GM21390 (cell line): ENCODE data around the gene STAP2.

Experiments
- ATAC-seq: cut with Tn5 transposase; IDR thresholded peaks from one replicate; pipeline ENCODE4 v1.9.1; 2021; ENCODE audit not compliant: unreplicated experiment

The STAP2 gene

GRCh38 chr19:4338441-4339355 is at the start of gene STAP2:
Gene STAP2 (minus strand): TSS chr19:4338827. CDS start chr19:4338753, 74 bp downstream.
- ATAC-seq: no peak

GRCh38 chr19:4386041-4386782 is 47.6 kb upstream of the STAP2 start:
- no peak for ATAC-seq

- ATAC-seq: no peak
Measured at GRCh38 chr19:4385291-4386040, 46.8 kb upstream of the STAP2 start.

GRCh38 chr19:4380254-4380727 is 41.7 kb upstream of the STAP2 start:
- no peak for ATAC-seq

GRCh38 chr19:4379383-4380253 is 41.0 kb upstream of the STAP2 start:
- ATAC-seq: no peak

- ATAC-seq: no peak
Measured at GRCh38 chr19:4378886-4379285, 40.3 kb upstream of the STAP2 start.

GRCh38 chr19:4376991-4377781 is 38.6 kb upstream of the STAP2 start:
- ATAC-seq: no peak

- no peak for ATAC-seq
Measured at GRCh38 chr19:4376671-4376990, 38.0 kb upstream of the STAP2 start.

GRCh38 chr19:4376028-4376670 is 37.5 kb upstream of the STAP2 start:
- no peak for ATAC-seq

- ATAC-seq: no peak
Measured at GRCh38 chr19:4375164-4376027, 36.8 kb upstream of the STAP2 start.

- ATAC-seq: no peak
Measured at GRCh38 chr19:4374498-4375163, 36.0 kb upstream of the STAP2 start.

- no peak for ATAC-seq
Measured at GRCh38 chr19:4373601-4374497, 35.2 kb upstream of the STAP2 start.

GRCh38 chr19:4373013-4373367 is 34.4 kb upstream of the STAP2 start:
- no peak for ATAC-seq

GRCh38 chr19:4372165-4373012 is 33.8 kb upstream of the STAP2 start:
- no peak for ATAC-seq

GRCh38 chr19:4371247-4372164 is 32.9 kb upstream of the STAP2 start:
- ATAC-seq: no peak
